OCI-LY3 (cell line): Measurements from ENCODE around the gene GPR107.

ENCODE experiments used
- CTCF ChIP-seq: fragments of 200-600, 300-600 bp; sonication (generic); IDR thresholded peaks from 2 replicates; pipeline ENCODE4 v1.5.1; 2014; ENCODE audit warnings: antibody characterized with exemption, low read length, low read depth
- EZH2phosphoT487 ChIP-seq: fragments of 200-600 bp; shearing (Covaris generic); IDR thresholded peaks from 2 replicates; pipeline ENCODE4 v1.6.1; 2018; ENCODE audit warnings: antibody characterized with exemption, mixed run types, low read depth

DNA sequence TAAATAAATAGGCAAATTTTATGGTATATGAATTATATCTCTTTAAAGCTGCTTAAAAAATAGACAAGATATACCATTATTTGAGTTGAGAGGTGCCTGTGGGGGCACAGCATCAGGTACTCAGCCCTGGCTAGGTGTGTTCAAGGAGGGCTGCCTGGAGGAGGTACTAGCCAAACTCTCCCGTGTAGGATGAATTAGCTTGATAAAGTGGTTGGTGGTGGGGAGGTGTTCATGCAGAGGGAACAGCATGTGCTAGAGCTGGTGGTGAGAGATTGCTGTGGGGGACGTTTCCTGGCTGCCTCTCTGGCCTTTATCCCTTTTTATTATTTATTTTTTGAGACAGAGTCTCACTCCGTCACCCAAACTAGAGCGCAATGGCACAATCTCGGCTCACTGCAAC is 95.3 kb downstream of the GPR107 start:
- TF ChIP-seq CTCF: no peak
- TF ChIP-seq EZH2phosphoT487: no peak
